ENCODE results near the gene PCDHA7. TPM values are rescaled to one million over a fixed set of nuclear protein-coding genes. Genes with fewer than 3 reads are reported as not detected.
"Not testable (repeated sequence)": the region's sequence is repeated elsewhere in the genome, so short reads cannot be mapped to it uniquely, and the experiment has no call there.

Gene PCDHA7
- total RNA-seq, 2 experiments from 2014 or later, result not detected

DNA sequence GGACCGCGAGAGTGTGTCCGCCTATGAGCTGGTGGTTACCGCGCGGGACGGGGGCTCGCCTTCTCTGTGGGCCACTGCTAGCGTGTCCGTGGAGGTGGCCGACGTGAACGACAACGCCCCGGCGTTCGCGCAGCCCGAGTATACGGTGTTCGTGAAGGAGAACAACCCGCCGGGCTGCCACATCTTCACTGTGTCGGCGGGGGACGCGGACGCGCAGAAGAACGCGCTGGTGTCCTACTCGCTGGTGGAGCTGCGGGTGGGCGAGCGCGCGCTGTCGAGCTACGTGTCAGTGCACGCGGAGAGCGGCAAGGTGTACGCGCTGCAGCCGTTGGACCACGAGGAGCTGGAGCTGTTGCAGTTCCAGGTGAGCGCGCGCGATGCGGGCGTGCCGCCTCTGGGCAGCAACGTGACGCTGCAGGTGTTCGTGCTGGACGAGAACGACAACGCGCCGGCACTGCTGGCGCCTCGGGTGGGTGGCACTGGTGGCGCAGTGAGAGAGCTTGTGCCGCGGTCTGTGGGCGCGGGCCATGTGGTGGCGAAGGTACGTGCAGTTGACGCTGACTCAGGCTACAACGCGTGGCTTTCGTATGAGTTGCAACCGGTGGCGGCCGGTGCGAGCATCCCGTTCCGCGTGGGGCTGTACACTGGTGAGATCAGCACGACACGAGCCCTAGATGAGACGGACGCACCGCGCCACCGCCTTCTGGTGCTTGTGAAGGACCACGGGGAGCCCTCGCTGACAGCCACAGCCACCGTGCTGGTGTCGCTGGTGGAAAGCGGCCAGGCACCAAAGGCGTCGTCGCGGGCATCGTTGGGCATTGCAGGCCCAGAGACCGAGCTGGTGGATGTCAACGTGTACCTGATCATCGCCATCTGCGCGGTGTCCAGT, 1.8 kb downstream of the PCDHA7 start:
- Mint-ChIP-seq H3K27ac (no peak overlapping the region), H3K9me3 (peaks cover 16% of the 10 kb centered on the region)
- CTCF ChIA-PET, result no interaction called here

DNA sequence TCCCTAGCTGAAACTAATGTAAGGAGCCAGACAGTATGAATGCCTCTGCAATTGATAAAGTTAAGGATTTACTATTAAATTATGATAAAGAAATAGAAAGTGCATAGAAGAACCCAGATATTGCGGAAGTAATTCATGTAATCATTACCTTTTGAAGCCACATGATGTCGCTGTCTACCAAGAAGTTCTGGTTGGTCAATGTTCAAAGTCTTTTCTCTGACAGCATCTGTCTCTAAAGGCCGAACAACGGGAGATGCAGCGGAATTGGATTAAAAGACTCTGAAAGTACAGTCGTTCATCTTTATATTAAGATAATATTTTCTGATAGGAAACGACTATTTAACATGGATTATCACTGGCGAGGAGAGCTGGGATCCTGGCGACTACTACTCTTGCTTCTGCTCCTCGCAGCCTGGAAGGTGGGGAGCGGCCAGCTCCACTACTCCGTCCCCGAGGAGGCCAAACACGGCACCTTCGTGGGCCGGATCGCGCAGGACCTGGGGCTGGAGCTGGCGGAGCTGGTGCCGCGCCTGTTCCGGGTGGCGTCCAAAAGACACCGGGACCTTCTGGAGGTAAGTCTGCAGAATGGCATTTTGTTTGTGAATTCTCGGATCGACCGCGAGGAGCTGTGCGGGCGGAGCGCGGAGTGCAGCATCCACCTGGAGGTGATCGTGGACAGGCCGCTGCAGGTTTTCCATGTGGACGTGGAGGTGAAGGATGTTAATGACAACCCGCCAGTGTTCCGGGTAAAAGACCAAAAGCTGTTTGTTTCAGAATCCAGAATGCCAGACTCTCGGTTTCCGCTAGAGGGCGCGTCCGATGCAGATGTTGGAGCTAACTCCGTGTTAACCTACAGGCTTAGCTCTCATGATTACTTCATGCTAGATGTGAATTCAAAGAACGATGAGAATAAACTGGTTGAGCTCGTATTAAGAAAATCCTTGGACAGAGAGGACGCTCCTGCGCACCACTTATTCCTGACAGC, 7.2 kb downstream of the PCDHA7 start, which contains the start of gene PCDHA8:
TSS of gene PCDHA8 (plus strand) at position 210 of the 985 bp plus-strand sequence. CDS start at position 345, 135 bp downstream.
- Mint-ChIP-seq H3K9me3 (peaks cover 13% of the 10 kb centered on the region), H3K36me3 (ENCODE audit: low read depth) (peaks cover 5% of the 10 kb centered on the region), H3K4me1 (no peaks in the 10 kb centered on the region), H3K4me3 (no peak within 1 kb of the TSS), H3K27me3 (no peaks in the 10 kb centered on the region), H3K27ac (no peak within 1 kb of the TSS)
- no peak for DNase-seq
- ChIA-PET CTCF (interaction anchor here (0.8 to 1.0 kb wide), 2 partner anchors 12 to 200 kb away, joined by 4 to 6 read pairs; no protein-coding TSS in a partner anchor), POLR2A (no interaction called here)

More for the DNA sequence above, 1.8 kb downstream of the PCDHA7 start:
- Mint-ChIP-seq H3K4me3 (no peak overlapping the region), H3K4me1 (no peaks in the 10 kb centered on the region), H3K27me3 (peaks cover 5% of the 10 kb centered on the region), H3K36me3 (ENCODE audit: low read depth) (peaks cover 4% of the 10 kb centered on the region)
- no peak for DNase-seq
- POLR2A ChIA-PET, result no interaction called here

DNA sequence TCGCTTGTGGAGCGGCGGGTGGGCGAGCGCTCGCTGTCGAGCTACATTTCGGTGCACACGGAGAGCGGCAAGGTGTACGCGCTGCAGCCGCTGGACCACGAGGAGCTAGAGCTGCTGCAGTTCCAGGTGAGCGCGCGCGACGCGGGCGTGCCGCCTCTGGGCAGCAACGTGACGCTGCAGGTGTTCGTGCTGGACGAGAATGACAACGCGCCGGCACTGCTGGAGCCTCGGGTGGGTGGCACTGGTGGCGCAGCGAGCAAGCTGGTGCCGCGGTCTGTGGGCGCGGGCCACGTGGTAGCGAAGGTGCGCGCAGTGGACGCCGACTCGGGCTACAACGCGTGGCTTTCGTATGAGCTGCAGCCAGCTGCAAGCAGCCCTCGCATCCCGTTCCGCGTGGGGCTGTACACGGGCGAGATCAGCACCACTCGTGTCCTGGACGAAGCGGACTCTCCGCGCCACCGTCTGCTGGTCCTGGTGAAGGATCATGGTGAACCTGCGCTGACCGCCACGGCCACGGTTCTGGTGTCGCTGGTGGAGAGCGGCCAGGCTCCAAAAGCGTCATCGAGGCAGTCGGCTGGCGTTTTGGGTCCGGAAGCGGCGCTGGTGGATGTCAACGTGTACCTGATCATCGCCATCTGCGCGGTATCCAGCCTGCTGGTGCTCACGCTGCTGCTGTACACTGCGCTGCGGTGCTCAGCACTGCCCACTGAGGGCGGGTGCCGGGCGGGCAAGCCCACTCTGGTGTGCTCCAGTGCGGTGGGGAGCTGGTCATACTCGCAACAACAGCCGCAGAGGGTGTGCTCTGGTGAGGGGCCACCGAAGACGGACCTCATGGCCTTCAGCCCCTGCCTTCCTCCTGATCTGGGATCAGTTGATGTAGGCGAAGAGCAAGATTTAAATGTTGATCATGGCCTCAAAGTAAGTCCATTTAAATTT, 9.0 kb downstream of the PCDHA7 start:
- H3K4me3 Mint-ChIP-seq, result no peak overlapping the region
- H3K4me1 Mint-ChIP-seq, result no peaks in the 10 kb centered on the region
- H3K36me3 Mint-ChIP-seq (ENCODE audit: low read depth), result peaks cover 5% of the 10 kb centered on the region
- POLR2A ChIA-PET, result no interaction called here
- peaks cover 13% of the 10 kb centered on the region for H3K9me3 Mint-ChIP-seq
- no peaks in the 10 kb centered on the region for H3K27me3 Mint-ChIP-seq
- H3K27ac Mint-ChIP-seq, result no peak overlapping the region
- no peak for DNase-seq
- CTCF ChIA-PET, result no interaction called here

DNA sequence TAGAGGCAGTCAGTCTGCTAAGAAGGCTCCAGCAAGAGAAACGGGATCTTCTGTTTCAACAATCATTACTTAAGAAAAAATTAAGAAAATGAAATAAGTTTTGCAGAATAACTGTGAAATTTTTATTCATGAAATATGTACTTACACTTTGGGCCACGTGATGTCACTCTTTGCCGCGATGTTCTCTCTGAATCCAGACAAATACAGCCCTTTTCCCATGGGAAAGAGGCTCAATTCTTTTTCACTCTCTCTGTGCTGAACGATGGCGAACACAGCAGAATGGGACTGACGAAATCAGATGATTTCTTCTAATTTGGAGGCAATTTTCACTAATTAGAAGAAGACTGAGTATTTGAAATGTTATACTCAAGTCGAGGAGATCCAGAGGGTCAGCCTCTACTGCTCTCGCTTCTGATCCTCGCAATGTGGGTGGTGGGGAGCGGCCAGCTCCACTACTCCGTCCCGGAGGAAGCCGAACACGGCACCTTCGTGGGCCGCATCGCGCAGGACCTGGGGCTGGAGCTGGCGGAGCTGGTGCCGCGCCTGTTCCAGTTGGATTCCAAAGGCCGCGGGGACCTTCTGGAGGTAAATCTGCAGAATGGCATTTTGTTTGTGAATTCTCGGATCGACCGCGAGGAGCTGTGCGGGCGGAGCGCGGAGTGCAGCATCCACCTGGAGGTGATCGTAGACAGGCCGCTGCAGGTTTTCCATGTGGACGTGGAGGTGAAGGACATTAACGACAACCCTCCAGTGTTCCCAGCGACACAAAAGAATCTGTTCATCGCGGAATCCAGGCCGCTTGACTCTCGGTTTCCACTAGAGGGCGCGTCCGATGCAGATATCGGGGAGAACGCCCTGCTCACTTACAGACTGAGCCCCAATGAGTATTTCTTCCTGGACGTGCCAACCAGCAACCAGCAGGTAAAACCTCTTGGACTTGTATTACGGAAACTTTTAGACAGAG, 14.4 kb downstream of the PCDHA7 start, which contains the start of gene PCDHA9:
TSS of gene PCDHA9 (plus strand) at position 244 of the 964 bp plus-strand sequence. CDS start at position 358, 114 bp downstream.
- H3K27me3 Mint-ChIP-seq; H3K9me3 Mint-ChIP-seq; POLR2A ChIA-PET; H3K4me3 Mint-ChIP-seq; H3K36me3 Mint-ChIP-seq (ENCODE audit: low read depth); DNase-seq; CTCF ChIA-PET; H3K4me1 Mint-ChIP-seq; H3K27ac Mint-ChIP-seq: not testable (repeated sequence)

DNA sequence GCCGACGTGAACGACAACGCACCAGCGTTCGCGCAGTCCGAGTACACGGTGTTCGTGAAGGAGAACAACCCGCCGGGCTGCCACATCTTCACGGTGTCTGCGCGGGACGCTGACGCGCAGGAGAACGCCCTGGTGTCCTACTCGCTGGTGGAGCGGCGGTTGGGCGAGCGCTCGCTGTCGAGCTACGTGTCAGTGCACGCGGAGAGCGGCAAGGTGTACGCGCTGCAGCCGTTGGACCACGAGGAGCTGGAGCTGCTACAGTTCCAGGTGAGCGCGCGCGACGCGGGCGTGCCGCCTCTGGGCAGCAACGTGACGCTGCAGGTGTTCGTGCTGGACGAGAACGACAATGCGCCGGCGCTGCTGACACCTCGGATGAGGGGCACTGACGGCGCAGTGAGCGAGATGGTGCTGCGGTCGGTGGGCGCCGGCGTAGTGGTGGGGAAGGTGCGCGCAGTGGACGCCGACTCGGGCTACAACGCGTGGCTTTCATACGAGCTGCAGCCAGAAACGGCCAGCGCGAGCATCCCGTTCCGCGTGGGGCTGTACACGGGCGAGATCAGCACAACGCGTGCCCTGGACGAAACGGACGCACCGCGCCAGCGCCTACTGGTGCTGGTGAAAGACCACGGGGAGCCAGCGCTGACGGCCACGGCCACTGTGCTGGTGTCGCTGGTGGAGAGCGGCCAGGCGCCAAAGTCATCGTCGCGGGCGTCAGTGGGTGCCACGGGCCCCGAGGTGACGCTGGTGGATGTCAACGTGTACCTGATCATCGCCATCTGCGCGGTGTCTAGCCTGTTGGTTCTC, 16.0 kb downstream of the PCDHA7 start:
- H3K9me3 Mint-ChIP-seq; H3K27ac Mint-ChIP-seq; H3K27me3 Mint-ChIP-seq; CTCF ChIA-PET; DNase-seq; H3K4me3 Mint-ChIP-seq; POLR2A ChIA-PET; H3K36me3 Mint-ChIP-seq (ENCODE audit: low read depth); H3K4me1 Mint-ChIP-seq: not testable (repeated sequence)

DNA sequence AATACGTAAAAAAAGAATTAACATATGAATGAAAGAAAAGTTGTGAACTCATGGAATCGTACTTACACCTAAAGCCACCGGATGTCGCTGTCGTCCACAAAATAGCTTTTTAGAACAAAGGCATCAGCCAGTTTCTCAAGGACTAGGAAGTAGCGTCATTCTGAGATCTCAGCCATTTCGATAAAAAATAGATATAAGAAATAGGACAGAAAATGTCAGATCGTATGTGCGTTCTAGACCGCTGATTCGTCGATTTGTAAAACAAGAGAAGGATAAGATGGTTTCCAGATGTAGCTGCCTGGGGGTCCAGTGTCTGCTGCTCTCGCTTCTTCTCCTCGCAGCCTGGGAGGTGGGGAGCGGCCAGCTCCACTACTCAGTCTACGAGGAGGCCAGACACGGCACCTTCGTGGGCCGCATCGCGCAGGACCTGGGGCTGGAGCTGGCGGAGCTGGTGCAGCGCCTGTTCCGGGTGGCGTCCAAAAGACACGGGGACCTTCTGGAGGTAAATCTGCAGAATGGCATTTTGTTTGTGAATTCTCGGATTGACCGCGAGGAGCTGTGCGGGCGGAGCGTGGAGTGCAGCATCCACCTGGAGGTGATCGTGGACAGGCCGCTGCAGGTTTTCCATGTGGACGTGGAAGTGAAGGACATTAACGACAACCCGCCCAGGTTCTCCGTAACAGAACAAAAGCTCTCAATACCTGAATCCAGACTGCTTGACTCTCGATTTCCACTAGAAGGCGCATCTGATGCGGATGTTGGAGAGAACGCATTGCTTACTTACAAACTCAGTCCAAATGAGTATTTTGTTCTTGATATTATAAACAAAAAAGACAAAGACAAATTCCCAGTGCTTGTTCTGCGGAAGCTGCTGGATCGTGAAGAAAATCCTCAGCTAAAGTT, 22.0 kb downstream of the PCDHA7 start, which contains the start of gene PCDHA10:
TSS of gene PCDHA10 (plus strand) at position 126 of the 903 bp plus-strand sequence. CDS start at position 278, 152 bp downstream.
- no peak within 1 kb of the TSS for H3K4me3 Mint-ChIP-seq
- H3K9me3 Mint-ChIP-seq, result peaks cover 20% of the 10 kb centered on the region
- DNase-seq, result no peak
- H3K4me1 Mint-ChIP-seq, result no peaks in the 10 kb centered on the region
- ChIA-PET POLR2A (no interaction called here), CTCF (no interaction called here)
- H3K36me3 Mint-ChIP-seq (ENCODE audit: low read depth), result peaks cover 3% of the 10 kb centered on the region
- H3K27me3 Mint-ChIP-seq, result no peaks in the 10 kb centered on the region
- no peak within 1 kb of the TSS for H3K27ac Mint-ChIP-seq

DNA sequence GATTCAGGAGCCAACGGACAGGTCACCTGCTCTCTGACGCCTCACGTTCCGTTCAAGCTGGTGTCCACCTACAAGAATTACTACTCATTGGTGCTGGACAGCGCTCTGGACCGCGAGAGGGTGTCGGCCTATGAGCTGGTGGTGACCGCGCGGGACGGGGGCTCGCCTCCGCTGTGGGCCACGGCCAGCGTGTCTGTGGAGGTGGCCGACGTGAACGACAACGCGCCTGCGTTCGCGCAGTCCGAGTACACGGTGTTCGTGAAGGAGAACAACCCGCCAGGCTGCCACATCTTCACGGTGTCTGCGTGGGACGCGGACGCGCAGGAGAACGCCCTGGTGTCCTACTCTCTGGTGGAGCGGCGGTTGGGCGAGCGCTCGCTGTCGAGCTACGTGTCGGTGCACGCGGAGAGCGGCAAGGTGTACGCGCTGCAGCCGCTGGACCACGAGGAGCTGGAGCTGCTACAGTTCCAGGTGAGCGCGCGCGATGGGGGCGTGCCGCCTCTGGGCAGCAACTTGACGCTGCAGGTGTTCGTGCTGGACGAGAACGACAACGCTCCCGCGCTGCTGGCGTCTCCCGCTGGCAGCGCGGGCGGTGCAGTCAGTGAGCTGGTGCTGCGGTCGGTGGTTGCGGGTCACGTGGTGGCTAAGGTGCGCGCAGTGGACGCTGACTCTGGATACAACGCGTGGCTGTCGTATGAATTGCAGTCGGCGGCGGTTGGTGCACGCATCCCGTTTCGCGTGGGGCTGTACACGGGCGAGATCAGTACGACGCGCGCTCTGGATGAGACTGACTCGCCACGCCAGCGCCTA, 23.3 kb downstream of the PCDHA7 start:
- no peak overlapping the region for H3K27ac Mint-ChIP-seq
- POLR2A ChIA-PET, result no interaction called here
- no peaks in the 10 kb centered on the region for H3K4me1 Mint-ChIP-seq
- H3K4me3 Mint-ChIP-seq, result no peak overlapping the region
- no peaks in the 10 kb centered on the region for H3K27me3 Mint-ChIP-seq
- DNase-seq, result no peak
- H3K9me3 Mint-ChIP-seq, result peaks cover 31% of the 10 kb centered on the region
- CTCF ChIA-PET, result no interaction called here
- peaks cover 3% of the 10 kb centered on the region for H3K36me3 Mint-ChIP-seq (ENCODE audit: low read depth)

DNA sequence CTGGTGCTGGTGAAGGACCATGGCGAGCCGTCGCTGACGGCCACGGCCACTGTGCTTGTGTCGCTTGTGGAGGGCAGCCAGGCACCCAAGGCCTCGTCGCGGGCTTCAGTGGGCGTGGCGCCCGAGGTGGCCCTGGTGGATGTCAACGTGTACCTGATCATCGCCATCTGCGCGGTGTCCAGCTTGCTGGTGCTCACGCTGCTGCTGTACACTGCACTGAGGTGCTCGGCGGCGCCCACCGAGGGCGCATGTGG, 23.8 kb downstream of the PCDHA7 start:
- Mint-ChIP-seq H3K9me3 (peaks cover 30% of the 10 kb centered on the region), H3K4me1 (no peaks in the 10 kb centered on the region), H3K27me3 (no peaks in the 10 kb centered on the region), H3K27ac (no peak overlapping the region), H3K36me3 (ENCODE audit: low read depth) (peaks cover 3% of the 10 kb centered on the region), H3K4me3 (no peak overlapping the region)
- ChIA-PET POLR2A (no interaction called here), CTCF (no interaction called here)
- DNase-seq, result no peak

DNA sequence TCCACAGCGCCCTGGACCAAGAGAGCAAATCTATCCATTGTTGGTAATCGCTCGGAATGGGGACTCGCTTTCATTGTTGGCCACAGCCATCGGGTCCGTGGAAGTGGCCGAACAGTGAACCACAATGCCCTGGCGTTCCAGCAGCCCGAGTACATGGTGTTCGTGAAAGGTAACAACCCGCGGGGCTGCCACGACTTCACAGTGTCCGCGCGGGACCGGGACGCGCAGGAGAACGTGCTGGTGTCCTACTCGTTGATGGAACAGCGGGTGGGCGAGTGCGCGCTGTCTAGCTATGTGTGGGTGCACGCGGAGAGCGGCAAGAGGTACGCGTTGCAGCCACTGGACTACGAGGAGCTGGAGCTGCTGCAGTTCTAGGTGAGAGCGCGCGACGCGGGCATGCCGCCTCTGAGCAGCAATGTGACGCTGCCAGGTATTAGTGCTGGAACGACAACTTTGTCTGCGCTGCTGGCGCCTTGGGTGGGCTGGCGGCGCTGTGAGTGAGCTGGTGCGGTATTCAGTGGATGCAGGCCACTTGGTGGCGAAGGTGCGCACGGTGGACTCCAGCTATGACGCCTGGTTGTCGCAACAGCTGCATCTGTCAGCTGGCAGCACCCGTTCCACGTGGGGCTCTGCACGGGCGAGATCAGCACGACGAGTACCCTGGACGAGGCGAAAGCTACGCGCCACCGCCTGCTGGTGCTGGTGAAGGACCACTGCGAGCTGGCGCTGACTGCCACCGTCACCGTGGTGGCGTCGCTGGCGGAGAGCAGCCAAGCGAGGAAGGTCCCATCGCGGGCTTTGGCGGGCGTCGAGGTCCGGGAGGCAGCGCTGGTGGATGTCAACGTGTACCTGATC, 28.6 kb downstream of the PCDHA7 start:
- no peak for DNase-seq
- no peaks in the 10 kb centered on the region for H3K27me3 Mint-ChIP-seq
- CTCF ChIA-PET, result no interaction called here
- H3K36me3 Mint-ChIP-seq (ENCODE audit: low read depth), result no peaks in the 10 kb centered on the region
- POLR2A ChIA-PET, result no interaction called here
- H3K4me3 Mint-ChIP-seq, result no peak overlapping the region
- H3K9me3 Mint-ChIP-seq, result peaks cover 19% of the 10 kb centered on the region
- H3K4me1 Mint-ChIP-seq, result no peaks in the 10 kb centered on the region
- H3K27ac Mint-ChIP-seq, result no peak overlapping the region

Data from activated CD4-positive, alpha-beta memory T cell treated with anti-CD3 and anti-CD28 coated beads, Interleukin-2, amount 10 ng/mL, durations not matched to agents 7 days and 5 days (primary cell).